ENCODE measurements around the gene ITGA11. TPM values are rescaled to one million over a fixed set of nuclear protein-coding genes. Genes with fewer than 3 reads are reported as not detected.

ITGA11 gene
- total RNA-seq, 4 donors from 2014 or later, result 0.48 to 10.6 (median 2.6) TPM

- DNase-seq (ENCODE audit: low spot score), result no peak
- ATAC-seq (ENCODE audit: low FRiP score), result no peak
- TF ChIP-seq CTCF (IDR thresholded peaks at IDR 0.05), result no peak
Measured at GRCh38 chr15:68264282-68264681, 167.7 kb downstream of the ITGA11 start.

GRCh38 chr15:68262514-68263356 is 169.2 kb downstream of the ITGA11 start:
- DNase-seq (ENCODE audit: low spot score) (no peak), ATAC-seq (ENCODE audit: low FRiP score) (no peak)
- TF ChIP-seq CTCF (IDR thresholded peaks at IDR 0.05), result no peak

GRCh38 chr15:68261980-68262379 is 170.0 kb downstream of the ITGA11 start:
- DNase-seq (ENCODE audit: low spot score) (no peak), ATAC-seq (ENCODE audit: low FRiP score) (no peak)
- no peak for TF ChIP-seq CTCF (IDR thresholded peaks at IDR 0.05)

- no peak for DNase-seq (ENCODE audit: low spot score)
Measured at GRCh38 chr15:68261241-68261640, 170.7 kb downstream of the ITGA11 start.

GRCh38 chr15:68259883-68260282 is 172.1 kb downstream of the ITGA11 start:
- no peak for DNase-seq (ENCODE audit: low spot score)
- no peak for ATAC-seq (ENCODE audit: low FRiP score)
- no peak for TF ChIP-seq CTCF (IDR thresholded peaks at IDR 0.05)

More at GRCh38 chr15:68261241-68261640, 170.7 kb downstream of the ITGA11 start:
- ATAC-seq (ENCODE audit: low FRiP score), result no peak
- TF ChIP-seq CTCF (IDR thresholded peaks at IDR 0.05), result no peak

GRCh38 chr15:68258692-68259091 is 173.3 kb downstream of the ITGA11 start:
- DNase-seq (ENCODE audit: low spot score), result no peak
- TF ChIP-seq CTCF (IDR thresholded peaks at IDR 0.05), result no peak
- no peak for ATAC-seq (ENCODE audit: low FRiP score)

Measured in omental fat pad (tissue), 4 donors.